Stimulated activated CD8-positive, alpha-beta memory T cell treated with anti-CD3 and anti-CD28 coated beads, Interleukin-12 subunit alpha, Interleukin-12 subunit beta, amount 100 ng/mL, for 4 hours (primary cell): ENCODE measurements around the gene RGS5.

Experiments
- DNase-seq: peaks from one replicate; pipeline ENCODE4 v3.0.0-alpha.2; 2020; ENCODE audit warnings: low read depth

Gene RGS5

GRCh38 chr1:163144418-163144817, 58.3 kb downstream of the RGS5 start:
- no peak for DNase-seq

DNA sequence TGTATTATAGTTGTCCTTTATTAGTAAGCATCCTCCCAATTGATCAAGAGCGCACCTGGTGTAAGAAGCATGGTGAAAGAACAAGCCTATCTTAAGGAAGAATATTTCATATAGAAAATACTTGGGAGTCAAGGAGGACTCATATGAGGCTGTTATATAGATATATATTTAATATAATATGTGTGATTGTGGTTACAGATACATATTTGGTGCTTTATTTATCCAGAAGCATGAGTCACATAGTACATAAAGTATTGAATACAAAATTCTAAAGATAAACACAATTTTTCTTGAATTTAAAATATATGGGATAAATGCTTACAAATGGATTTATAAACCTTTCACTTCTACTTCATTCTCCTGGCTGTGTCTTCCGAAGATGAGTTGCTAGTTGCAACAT, 60.6 kb downstream of the RGS5 start:
- no peak for DNase-seq

DNA sequence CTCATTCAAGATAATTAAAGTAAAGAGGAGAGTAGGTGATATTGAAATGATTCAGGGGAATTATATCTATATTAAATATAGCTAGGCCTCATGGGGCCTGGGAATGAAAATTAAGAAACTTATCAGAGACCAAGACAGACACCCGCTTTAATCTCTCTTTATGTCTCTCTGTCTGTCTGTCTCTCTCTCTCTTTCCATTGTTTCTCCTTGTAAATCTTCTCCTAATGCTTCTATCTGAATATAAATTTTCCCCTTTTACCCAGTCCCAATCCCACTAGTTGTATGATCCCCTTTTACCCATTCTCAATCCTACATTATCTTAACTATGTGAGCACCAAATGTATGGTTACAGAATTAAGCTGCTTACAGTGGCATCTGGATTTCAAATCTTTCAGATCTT, 61.2 kb downstream of the RGS5 start:
- no peak for DNase-seq

- DNase-seq: no peak
Observed at GRCh38 chr1:163137556-163138265, 65.0 kb downstream of the RGS5 start.

GRCh38 chr1:163131981-163132380, 70.7 kb downstream of the RGS5 start:
- DNase-seq: no peak

DNA sequence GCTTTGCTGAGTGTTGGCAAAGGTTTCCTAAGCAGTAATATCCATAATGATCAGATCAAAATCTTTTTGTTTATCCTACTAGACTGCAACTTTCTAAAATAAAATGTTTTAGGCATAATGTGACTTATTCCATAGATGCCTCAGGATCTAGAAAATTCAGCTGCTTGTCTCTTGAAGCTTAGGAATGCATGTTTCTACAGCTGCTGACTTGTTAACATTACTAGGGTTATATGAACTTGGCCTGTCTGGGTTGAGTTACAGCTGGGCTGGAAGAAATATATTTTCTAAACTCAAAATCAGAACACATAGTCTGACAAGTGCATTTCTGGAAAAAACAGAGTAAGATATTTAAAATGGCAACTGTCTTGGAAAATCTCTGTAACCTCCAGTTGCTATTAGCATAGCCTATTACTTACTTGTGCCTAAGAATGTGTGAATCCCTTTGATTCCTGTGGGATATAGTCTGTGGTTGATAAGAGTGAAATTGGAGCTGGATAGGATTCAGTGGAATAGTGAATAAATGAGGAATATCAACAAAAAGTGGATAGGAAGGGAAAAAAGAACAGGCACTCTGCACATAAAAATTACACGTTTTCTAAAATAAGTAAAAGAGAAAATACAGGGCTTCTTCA, 72.4 kb downstream of the RGS5 start:
- DNase-seq: no peak

DNA sequence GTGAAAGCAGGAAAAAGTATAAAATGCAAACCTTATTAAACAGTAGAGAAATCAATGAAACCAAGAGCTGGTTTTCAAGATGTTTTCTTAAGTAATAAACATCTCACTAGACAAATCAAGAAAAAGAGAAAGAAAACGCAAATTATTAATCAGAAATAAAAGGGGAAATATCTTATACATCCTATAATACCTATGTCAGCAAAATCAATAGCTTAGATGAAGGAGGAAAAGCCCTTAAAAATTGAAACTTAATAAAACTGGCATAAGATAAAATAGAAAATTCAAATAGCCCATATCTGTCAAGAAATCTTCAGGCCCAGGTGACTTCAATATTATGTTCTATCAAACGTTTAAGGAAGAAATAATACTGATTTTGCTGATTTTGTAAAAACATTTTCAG, 74.4 kb downstream of the RGS5 start:
- no peak for DNase-seq

DNA sequence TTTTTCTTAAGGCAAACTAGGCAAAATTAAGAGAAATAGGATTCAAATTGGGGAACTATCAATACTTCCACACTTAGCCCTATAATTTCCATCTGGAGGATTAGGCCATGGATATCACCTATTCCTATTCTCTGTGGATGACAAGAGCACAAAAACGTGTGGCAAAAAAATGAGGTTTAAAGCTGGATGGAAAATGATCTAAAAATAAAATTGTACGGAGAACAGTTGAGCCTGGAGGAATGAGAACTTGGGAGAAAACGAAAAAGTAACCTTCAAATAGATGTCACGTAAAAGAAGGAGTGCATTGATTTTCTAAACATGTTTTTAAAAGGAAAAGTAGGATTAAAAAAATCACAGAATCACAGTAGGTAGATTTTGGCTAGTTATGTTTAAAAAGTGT, 77.9 kb downstream of the RGS5 start:
- DNase-seq: no peak

- DNase-seq: no peak
Observed at GRCh38 chr1:163120372-163120771, 82.3 kb downstream of the RGS5 start.

- DNase-seq: no peak
Observed at GRCh38 chr1:163119707-163120106, 83.0 kb downstream of the RGS5 start.

DNA sequence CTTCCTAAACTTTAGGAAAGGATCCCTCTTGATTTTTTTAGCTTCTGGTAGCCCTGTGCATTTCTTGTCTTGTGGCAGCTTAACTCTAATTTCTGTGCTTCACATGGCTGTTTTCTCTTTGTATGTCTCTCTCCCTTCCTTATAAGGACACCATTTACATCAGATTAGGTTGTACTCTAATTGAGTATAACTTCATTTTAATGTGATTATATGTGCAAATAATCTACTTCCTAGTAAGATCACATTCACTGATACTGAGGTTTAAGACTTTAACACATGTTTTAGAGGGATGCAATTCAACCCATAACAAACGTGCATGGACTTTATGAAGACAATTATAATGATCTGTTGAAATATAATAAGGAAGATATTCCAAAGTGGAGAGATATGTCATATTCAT, 86.8 kb downstream of the RGS5 start:
- no peak for DNase-seq

- no peak for DNase-seq
Observed at GRCh38 chr1:163107655-163108054, 95.1 kb downstream of the RGS5 start.

DNA sequence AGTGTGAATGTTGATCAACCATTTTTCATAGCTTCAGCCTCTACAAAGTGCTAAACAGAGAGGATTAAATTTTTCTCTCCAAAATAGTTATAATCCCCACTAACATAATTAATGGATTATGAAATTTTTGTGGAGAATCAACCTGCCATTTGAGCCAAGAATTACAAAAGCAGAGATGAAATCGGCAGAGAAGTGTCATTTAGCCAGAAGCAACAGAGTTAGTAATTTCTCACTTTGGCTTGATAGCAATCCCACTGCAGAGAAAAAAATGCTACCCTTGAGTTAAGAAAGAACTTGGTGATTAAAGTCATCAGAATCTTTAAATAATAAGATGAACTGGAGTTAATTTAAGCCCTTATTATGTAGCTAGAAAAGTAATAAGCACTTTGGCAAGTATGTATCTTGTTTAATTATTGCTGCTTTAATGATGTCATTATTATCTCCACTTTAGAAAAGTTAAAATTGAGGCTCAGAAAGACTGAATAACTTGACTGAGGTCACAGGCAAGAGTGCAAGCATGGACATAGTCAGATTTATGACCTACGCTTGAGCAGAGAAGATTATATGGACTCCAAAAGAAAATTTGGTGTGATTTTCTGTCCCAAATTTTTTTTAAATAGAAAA, 96.2 kb downstream of the RGS5 start:
- DNase-seq: no peak

- no peak for DNase-seq
Observed at GRCh38 chr1:163104385-163105099, 98.2 kb downstream of the RGS5 start.

DNA sequence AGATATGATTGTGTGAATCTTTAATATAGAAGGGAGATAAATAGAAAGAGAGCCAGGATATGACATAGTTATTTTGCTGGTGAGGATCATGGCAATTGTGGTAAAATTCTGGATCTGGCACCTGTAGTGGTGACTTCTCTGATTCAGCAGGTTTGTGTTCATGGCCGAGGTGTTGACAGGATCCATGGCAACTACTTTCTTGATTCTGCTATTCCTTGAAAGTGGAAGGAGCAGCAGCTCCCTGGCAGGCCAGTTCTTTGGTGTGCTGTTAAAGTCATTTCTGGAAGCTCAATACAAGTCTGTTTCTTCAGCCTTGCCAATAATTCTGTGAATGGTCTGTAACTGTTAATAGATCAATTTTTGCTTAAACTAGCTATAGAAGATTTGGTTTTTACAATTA, 100.1 kb downstream of the RGS5 start:
- DNase-seq: no peak

GRCh38 chr1:163095213-163095612, 107.5 kb downstream of the RGS5 start:
- DNase-seq: no peak

DNA sequence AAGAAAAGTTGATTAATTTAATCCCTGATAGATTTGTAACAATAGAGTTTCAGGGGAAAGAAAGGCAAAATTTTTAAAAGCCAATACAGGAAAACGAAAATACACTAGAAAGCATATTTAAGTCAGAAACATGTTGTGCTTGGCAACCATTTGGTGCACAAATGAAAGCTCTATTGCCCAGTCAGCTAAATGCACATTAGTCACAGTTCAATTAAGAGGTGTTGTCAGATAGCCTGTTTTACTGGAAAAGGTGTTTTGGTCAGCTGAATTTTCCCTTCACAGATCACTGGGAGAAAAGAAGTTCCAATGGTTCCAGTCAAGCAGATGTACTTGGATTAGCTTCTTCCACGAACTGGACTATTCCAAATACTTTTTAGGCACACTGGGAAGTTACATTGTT, 108.1 kb downstream of the RGS5 start:
- no peak for DNase-seq

- no peak for DNase-seq
Observed at GRCh38 chr1:163094182-163094581, 108.5 kb downstream of the RGS5 start.

DNA sequence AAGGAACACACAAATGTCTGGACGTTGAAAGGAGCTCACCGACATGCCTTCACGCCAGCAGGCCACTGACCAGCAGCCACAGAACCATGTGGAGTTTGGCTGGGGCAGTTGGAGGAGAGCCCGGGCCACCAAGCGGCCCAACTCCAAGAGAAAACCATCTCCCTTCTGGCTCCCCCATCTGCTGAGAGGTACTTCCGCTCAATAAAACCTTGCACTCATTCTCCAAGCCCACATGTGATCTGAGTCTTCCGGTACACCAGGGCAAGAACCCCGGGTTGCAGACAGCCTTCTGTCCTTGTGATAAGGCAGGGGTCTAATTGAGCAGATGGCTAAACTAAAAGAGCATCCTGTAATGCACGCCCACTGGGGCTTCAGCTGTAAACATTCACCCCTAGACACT, 109.1 kb downstream of the RGS5 start:
- no peak for DNase-seq

- DNase-seq: no peak
Observed at GRCh38 chr1:163093169-163093568, 109.5 kb downstream of the RGS5 start.
